OCI-LY1 (cell line): Measurements from ENCODE around the gene DDX21.

ENCODE experiments used
- CTCF ChIP-seq: fragments of 200-600 bp; sonication (generic), shearing (Covaris generic); IDR thresholded peaks from 2 replicates; pipeline ENCODE4 v1.5.1; 2017; ENCODE audit warnings: mild to moderate bottlenecking, antibody characterized with exemption, low read length, moderate library complexity, mixed read lengths
- EZH2 ChIP-seq: fragments of 200-600 bp; sonication (generic), shearing (Covaris generic); IDR thresholded peaks from 2 replicates; pipeline ENCODE4 v1.8.0; 2017; ENCODE audit warnings: borderline replicate concordance, mixed run types, mild to moderate bottlenecking, antibody characterized with exemption, low read length, moderate library complexity, mixed read lengths

GRCh38 chr10:68973975-68974374, 18.0 kb downstream of the DDX21 start:
- TF ChIP-seq CTCF (no peak), EZH2 (no peak)
